ENCODE data around the gene FMO2. TPM values are rescaled to one million over a fixed set of nuclear protein-coding genes. Genes with fewer than 3 reads are reported as not detected.
A peak's percentile ranks its signal among the peaks of the same experiment; 100 is the strongest.

FMO2 gene
- total RNA-seq, 1 experiment from 2014 or later, result not detected

GRCh38 chr1:171180670-171181069 lies 4.4 kb upstream of the FMO2 start:
- Mint-ChIP-seq H3K4me3 (ENCODE audit: unreplicated experiment) (no peak overlapping the region), H3K9me3 (ENCODE audit: unreplicated experiment) (no peaks in the 10 kb centered on the region), H3K27ac (ENCODE audit: unreplicated experiment) (no peak overlapping the region), H3K27me3 (ENCODE audit: insufficient read depth, unreplicated experiment) (peaks cover 2% of the 10 kb centered on the region), H3K36me3 (ENCODE audit: insufficient read depth, unreplicated experiment) (no peaks in the 10 kb centered on the region), H3K4me1 (ENCODE audit: low read depth, unreplicated experiment) (no peaks in the 10 kb centered on the region)
- Histone ChIP-seq H3K4me1 (no peaks in the 10 kb centered on the region), H3K9me3 (no peaks in the 10 kb centered on the region), H3K4me3 (ENCODE audit: low read depth, low read length) (no peak overlapping the region), H3K36me3 (ENCODE audit: control insufficient read depth, insufficient read depth, low read length) (no peaks in the 10 kb centered on the region), H3K27me3 (replicated peaks; ENCODE audit: control insufficient read depth, insufficient read depth, low read length) (no peaks in the 10 kb centered on the region)
- no peak for DNase-seq
- POLR2A ChIA-PET, result no interaction called here
- CTCF ChIA-PET, result no interaction called here
- intact Hi-C loops (cut with micrococcal nuclease; ENCODE audit: unreplicated experiment), result no loop called here
- no TSS peak for BruUV-seq (replicated peaks)
- TF ChIP-seq CTCF (IDR thresholded peaks at IDR 0.05; ENCODE audit: insufficient read depth in 1 of 2, low read depth in 1 of 2, low read length in 1 of 2, severe bottlenecking in 1 of 2, unreplicated experiment in 1 of 2), result no peak

- intact Hi-C loops (cut with micrococcal nuclease; ENCODE audit: unreplicated experiment), result loop anchor here (1.0 to 2.0 kb wide), 7 partner anchors 22 to 221 kb away; no protein-coding TSS in a partner anchor
Measured at GRCh38 chr1:171188388-171189266, 3.5 kb downstream of the FMO2 start.

GRCh38 chr1:171191992-171192391 lies 6.9 kb downstream of the FMO2 start:
- no peak overlapping the region for H3K4me3 ChIP-seq (ENCODE audit: low read depth, low read length)
- Mint-ChIP-seq H3K4me1 (ENCODE audit: low read depth, unreplicated experiment) (no peaks in the 10 kb centered on the region), H3K4me3 (ENCODE audit: unreplicated experiment) (no peak overlapping the region), H3K9me3 (ENCODE audit: unreplicated experiment) (no peaks in the 10 kb centered on the region), H3K27me3 (ENCODE audit: insufficient read depth, unreplicated experiment) (no peaks in the 10 kb centered on the region), H3K36me3 (ENCODE audit: insufficient read depth, unreplicated experiment) (no peaks in the 10 kb centered on the region), H3K27ac (ENCODE audit: unreplicated experiment) (no peak overlapping the region)
- no peaks in the 10 kb centered on the region for H3K36me3 ChIP-seq (ENCODE audit: control insufficient read depth, insufficient read depth, low read length)
- TF ChIP-seq CTCF (IDR thresholded peaks at IDR 0.05; ENCODE audit: insufficient read depth in 1 of 2, low read depth in 1 of 2, low read length in 1 of 2, severe bottlenecking in 1 of 2, unreplicated experiment in 1 of 2), result no peak
- no peaks in the 10 kb centered on the region for H3K9me3 ChIP-seq
- no TSS peak for BruUV-seq (replicated peaks)
- 0 out of 2 replicates have a peak, but pooled peaks cover 17% of the 10 kb centered on the region for H3K4me1 ChIP-seq
- intact Hi-C loops (cut with micrococcal nuclease; ENCODE audit: unreplicated experiment), result no loop called here
- CTCF ChIA-PET, result no interaction called here
- DNase-seq, result no peak
- H3K27me3 ChIP-seq (replicated peaks; ENCODE audit: control insufficient read depth, insufficient read depth, low read length), result no peaks in the 10 kb centered on the region
- POLR2A ChIA-PET, result no interaction called here

More at GRCh38 chr1:171188388-171189266, 3.5 kb downstream of the FMO2 start:
- H3K4me1 Mint-ChIP-seq (ENCODE audit: low read depth, unreplicated experiment), result no peaks in the 10 kb centered on the region
- no peaks in the 10 kb centered on the region for H3K9me3 Mint-ChIP-seq (ENCODE audit: unreplicated experiment)
- Histone ChIP-seq H3K4me1 (no peaks in the 10 kb centered on the region), H3K9me3 (no peaks in the 10 kb centered on the region), H3K27me3 (replicated peaks; ENCODE audit: control insufficient read depth, insufficient read depth, low read length) (no peaks in the 10 kb centered on the region), H3K4me3 (ENCODE audit: low read depth, low read length) (no peak overlapping the region), H3K36me3 (ENCODE audit: control insufficient read depth, insufficient read depth, low read length) (no peaks in the 10 kb centered on the region)
- no peaks in the 10 kb centered on the region for H3K27me3 Mint-ChIP-seq (ENCODE audit: insufficient read depth, unreplicated experiment)
- ChIA-PET CTCF (interaction anchor here (1.0 to 1.5 kb wide), 3 partner anchors 38 to 222 kb away, joined by 4 to 10 read pairs (median 4); no protein-coding TSS in a partner anchor), POLR2A (no interaction called here)
- no TSS peak for BruUV-seq (replicated peaks)
- TF ChIP-seq CTCF (IDR thresholded peaks at IDR 0.05; ENCODE audit: insufficient read depth in 1 of 2, low read depth in 1 of 2, low read length in 1 of 2, severe bottlenecking in 1 of 2, unreplicated experiment in 1 of 2), result peak; percentile 77 to 79
- peak; percentile 57 to 62 for DNase-seq
- no peak overlapping the region for H3K4me3 Mint-ChIP-seq (ENCODE audit: unreplicated experiment)
- H3K27ac Mint-ChIP-seq (ENCODE audit: unreplicated experiment), result no peak overlapping the region
- no peaks in the 10 kb centered on the region for H3K36me3 Mint-ChIP-seq (ENCODE audit: insufficient read depth, unreplicated experiment)
